IMR-90 (cell line): ENCODE measurements around the gene SPSB2. TPM values are rescaled to one million over a fixed set of nuclear protein-coding genes. Genes with fewer than 3 reads are reported as not detected.

Source experiments
- ATAC-seq: fragments of 200-7000 bp; cut with Tn5 transposase; 2 replicates; pipeline ENCODE4 v1.9.1; 2020; ENCODE audit warnings: low read depth, mild to moderate bottlenecking, moderate library complexity
- BruUV-seq: library from RNA; stranded (reverse); fragments of 400-500 nt; replicated peaks from 2 replicates; lab custom pipeline; 2021; lab: Mats Ljungman, UMichigan
- CTCF ChIA-PET: fragments of 300-600 bp; formaldehyde crosslinking; extraction: SDS; loops from one replicate; lab custom pipeline; 2021; ENCODE audit warnings: antibody characterized with exemption; lab: Yijun Ruan, JAX
- POLR2A ChIA-PET: fragments of 300-600 bp; sonication (Branson Sonifier 250); formaldehyde crosslinking; loops from one replicate; lab custom pipeline; 2022; ENCODE audit warnings: antibody characterized with exemption; ENCODE audit not compliant: unreplicated experiment; lab: Charles Lee
- DNase-seq: peaks from one replicate; pipeline ENCODE4 v3.0.0; 2013
- H2AFZ ChIP-seq: replicated peaks from 2 replicates; pipeline ENCODE3; 2013; ENCODE audit warnings: low read length, mild to moderate bottlenecking; ENCODE audit not compliant: poor library complexity
- H2AK5ac ChIP-seq: 2 replicates; pipeline ENCODE4 v1.6.1; 2013; ENCODE audit warnings: low read depth, low read length, inconsistent platforms
- H2AK9ac ChIP-seq: replicated peaks from 2 replicates; pipeline ENCODE3; 2013; ENCODE audit warnings: mild to moderate bottlenecking, low read depth, low read length, moderate library complexity; ENCODE audit not compliant: poor library complexity
- H2BK120ac ChIP-seq: 2 replicates; pipeline ENCODE4 v1.6.1; 2013; ENCODE audit warnings: low read depth, low read length, inconsistent platforms
- H2BK15ac ChIP-seq: 3 replicates; pipeline ENCODE4 v1.6.1; 2013; ENCODE audit warnings: low read depth, low read length, inconsistent platforms
- H2BK20ac ChIP-seq: 2 replicates; pipeline ENCODE4 v1.6.1; 2013; ENCODE audit warnings: low read depth, mild to moderate bottlenecking, inconsistent platforms, low read length, moderate library complexity
- H2BK5ac ChIP-seq: 2 replicates; pipeline ENCODE4 v1.6.1; 2013; ENCODE audit warnings: mild to moderate bottlenecking, low read depth, low read length, inconsistent platforms; ENCODE audit not compliant: poor library complexity, severe bottlenecking
- H3K14ac ChIP-seq: replicated peaks from 2 replicates; pipeline ENCODE4 v1.6.1; 2013; ENCODE audit warnings: low read depth, low read length, inconsistent platforms
- H3K18ac ChIP-seq: 2 replicates; pipeline ENCODE4 v1.6.1; 2013; ENCODE audit warnings: low read depth, low read length, control low read depth
- H3K23ac ChIP-seq: 2 replicates; pipeline ENCODE4 v1.6.1; 2013; ENCODE audit warnings: low read depth, low read length, inconsistent platforms
- H3K27ac ChIP-seq: 2 replicates; pipeline ENCODE4 v1.5.1; 2013; ENCODE audit warnings: mild to moderate bottlenecking, control low read depth, low read length; ENCODE audit not compliant: insufficient read depth
- H3K27me3 ChIP-seq: 2 replicates; pipeline ENCODE4 v1.6.1; 2013; ENCODE audit warnings: low read length; ENCODE audit not compliant: control insufficient read depth, insufficient read depth
- H3K36me3 ChIP-seq: 2 replicates; pipeline ENCODE4 v1.6.1; 2013; ENCODE audit warnings: low read length, mixed read lengths; ENCODE audit not compliant: control insufficient read depth, insufficient read depth
- H3K4ac ChIP-seq: 2 replicates; pipeline ENCODE4 v1.6.1; 2013; ENCODE audit warnings: low read depth, low read length, inconsistent platforms
- H3K4me1 ChIP-seq: 2 replicates; pipeline ENCODE4 v1.6.1; 2013; ENCODE audit warnings: low read length, mixed read lengths; ENCODE audit not compliant: control insufficient read depth, insufficient read depth
- H3K4me2 ChIP-seq: 2 replicates; pipeline ENCODE4 v1.6.1; 2013; ENCODE audit warnings: low read depth, mild to moderate bottlenecking, control low read depth, low read length, moderate library complexity
- H3K4me3 ChIP-seq: 2 replicates; pipeline ENCODE4 v1.5.1; 2013; ENCODE audit warnings: low read depth, mild to moderate bottlenecking, control low read depth, low read length, moderate library complexity; ENCODE audit not compliant: insufficient read depth
- H3K56ac ChIP-seq: 2 replicates; pipeline ENCODE4 v1.6.1; 2013; ENCODE audit warnings: low read length, inconsistent platforms; ENCODE audit not compliant: insufficient read depth; ENCODE audit errors: extremely low read depth
- H3K79me1 ChIP-seq, 2 experiments: 2 replicates each; pipeline ENCODE4 v1.6.1; 2013; ENCODE audit warnings: low read length in 2 of 2, inconsistent platforms in 1 of 2, low read depth in 1 of 2
- H3K9ac ChIP-seq: 2 replicates; pipeline ENCODE4 v1.6.1; 2013; ENCODE audit warnings: low read depth, low read length, control low read depth
- H3K9me1 ChIP-seq: 2 replicates; pipeline ENCODE4 v1.6.1; 2013; ENCODE audit warnings: low read length, inconsistent platforms; ENCODE audit not compliant: insufficient read depth
- H3K9me3 ChIP-seq: 2 replicates; pipeline ENCODE4 v1.6.1; 2013; ENCODE audit warnings: low read length; ENCODE audit not compliant: control insufficient read depth, insufficient read depth
- H4K20me1 ChIP-seq: 2 replicates; pipeline ENCODE4 v1.6.1; 2013; ENCODE audit warnings: low read length, inconsistent platforms; ENCODE audit not compliant: insufficient read depth
- H4K5ac ChIP-seq: 2 replicates; pipeline ENCODE4 v1.6.1; 2013; ENCODE audit warnings: mild to moderate bottlenecking, low read depth, low read length, control low read depth
- H4K8ac ChIP-seq, 2 experiments: 2 replicates each; pipeline ENCODE4 v1.6.1; 2013; ENCODE audit warnings: low read depth in 2 of 2, low read length in 2 of 2, control low read depth in 1 of 2, inconsistent platforms in 1 of 2
- H4K91ac ChIP-seq: 2 replicates; pipeline ENCODE4 v1.6.1; 2013; ENCODE audit warnings: low read depth, low read length, inconsistent platforms; ENCODE audit not compliant: insufficient read depth
- BHLHE40 ChIP-seq: fragments of 150-350 bp; IDR thresholded peaks from 2 replicates; pipeline ENCODE4 v1.6.1; 2016; ENCODE audit warnings: mild to moderate bottlenecking, low read depth, low read length
- CEBPB ChIP-seq: IDR thresholded peaks from 2 replicates; pipeline ENCODE4 v1.6.1; 2012; ENCODE audit warnings: low read depth, low read length, improper control_type of control experiment
- CHD1 ChIP-seq: IDR thresholded peaks from 2 replicates; pipeline ENCODE4 v1.6.1; 2012; ENCODE audit warnings: low read depth, low read length, improper control_type of control experiment
- CTCF ChIP-seq: conservative IDR thresholded peaks from 2 replicates; pipeline ENCODE4 v1.5.1; 2012; ENCODE audit warnings: mild to moderate bottlenecking, low read depth, low read length, improper control_type of control experiment
- MAFK ChIP-seq: IDR thresholded peaks from 2 replicates; pipeline ENCODE4 v1.6.1; 2012; ENCODE audit warnings: low read depth, low read length, improper control_type of control experiment
- MAZ ChIP-seq: IDR thresholded peaks from 2 replicates; pipeline ENCODE4 v1.6.1; 2012; ENCODE audit warnings: low read depth, mild to moderate bottlenecking, low read length, improper control_type of control experiment, moderate library complexity, borderline replicate concordance
- MXI1 ChIP-seq: IDR thresholded peaks from 2 replicates; pipeline ENCODE4 v1.6.1; 2012; ENCODE audit warnings: low read depth, mild to moderate bottlenecking, low read length, moderate library complexity, borderline replicate concordance
- NFE2L2 ChIP-seq: fragments of 150-350 bp; IDR thresholded peaks from 2 replicates; pipeline ENCODE4 v1.6.1; 2016; ENCODE audit warnings: low read depth, mild to moderate bottlenecking, low read length
- POLR2A ChIP-seq: IDR thresholded peaks from 2 replicates; pipeline ENCODE4 v1.6.1; 2012; ENCODE audit warnings: mild to moderate bottlenecking, low read depth, low read length
- RAD21 ChIP-seq: IDR thresholded peaks from 2 replicates; pipeline ENCODE4 v1.6.1; 2012; ENCODE audit warnings: low read length, improper control_type of control experiment
- RCOR1 ChIP-seq: IDR thresholded peaks from 2 replicates; pipeline ENCODE4 v1.6.1; 2012; ENCODE audit warnings: mild to moderate bottlenecking, low read length, improper control_type of control experiment; ENCODE audit not compliant: insufficient replicate concordance
- RFX5 ChIP-seq: IDR thresholded peaks from 2 replicates; pipeline ENCODE4 v1.8.0; 2012; ENCODE audit warnings: low read depth, mild to moderate bottlenecking, low read length, moderate library complexity
- SMC3 ChIP-seq: fragments of 150-350 bp; IDR thresholded peaks from 2 replicates; pipeline ENCODE4 v1.6.1; 2016; ENCODE audit warnings: low read depth, mild to moderate bottlenecking, antibody characterized with exemption, low read length, moderate library complexity
- WGBS, 2 experiments: methylation state at CpG; one replicate each; pipeline versions ENCODE4 v1.1.5 to v1.1.7; 2013; ENCODE audit warnings: missing lambda C conversion rate in 2 of 2; ENCODE audit not compliant: insufficient read length in 1 of 2; ENCODE audit errors: extremely low coverage in 2 of 2; 5-methylcytosine and 5-hydroxymethylcytosine counted together
- dilution Hi-C: fragments of 300-500 bp; cut with HindIII; formaldehyde crosslinking; loops from one replicate; pipeline ENCODE4 v1.14.3; 2018; ENCODE audit warnings: low sequenced_read_pairs; ENCODE audit not compliant: unreplicated experiment
- in situ Hi-C: fragments of 300-500 bp; cut with MboI; formaldehyde crosslinking; loops from 3 replicates; pipeline ENCODE4 v1.14.3; 2019; ENCODE audit warnings: low sequenced_read_pairs, inconsistent platforms, mixed read lengths
- intact Hi-C: fragments of 100-400 bp; cut with micrococcal nuclease; formaldehyde crosslinking; loops from 2 replicates; pipeline ENCODE4 v1.10.0; 2022
- polyA plus RNA-seq, 3 experiments: library from polyadenylated mRNA; depleted of rRNA; stranded (reverse); fragments of >200 nt; gene quantifications; 2 replicates each; pipeline ENCODE4 v1.2.3, GENCODE V29; 2012; ENCODE audit warnings: low replicate concordance in 1 of 3
- total RNA-seq: library from RNA; depleted of rRNA; stranded (reverse); fragments of >200 nt; gene quantifications from 2 replicates; pipeline ENCODE4 v1.2.3, GENCODE V29; 2012
- TF ChIP-seq, protein P1 (sequence below): fragments of 150-350 bp; IDR thresholded peaks from 2 replicates; pipeline ENCODE4 v1.6.1; 2016; ENCODE audit warnings: low read depth, mild to moderate bottlenecking, low read length, moderate library complexity, borderline replicate concordance
- TF ChIP-seq, protein P2 (sequence below): fragments of 150-350 bp; IDR thresholded peaks from 2 replicates; pipeline ENCODE4 v1.6.1; 2017; ENCODE audit warnings: mild to moderate bottlenecking, antibody characterized with exemption, low read length, low read depth

Gene SPSB2
- total and polyA plus RNA-seq, 2 of the 4 experiments (the other 2 are of a cell fraction) = 1.3 to 4.1 TPM

DNA sequence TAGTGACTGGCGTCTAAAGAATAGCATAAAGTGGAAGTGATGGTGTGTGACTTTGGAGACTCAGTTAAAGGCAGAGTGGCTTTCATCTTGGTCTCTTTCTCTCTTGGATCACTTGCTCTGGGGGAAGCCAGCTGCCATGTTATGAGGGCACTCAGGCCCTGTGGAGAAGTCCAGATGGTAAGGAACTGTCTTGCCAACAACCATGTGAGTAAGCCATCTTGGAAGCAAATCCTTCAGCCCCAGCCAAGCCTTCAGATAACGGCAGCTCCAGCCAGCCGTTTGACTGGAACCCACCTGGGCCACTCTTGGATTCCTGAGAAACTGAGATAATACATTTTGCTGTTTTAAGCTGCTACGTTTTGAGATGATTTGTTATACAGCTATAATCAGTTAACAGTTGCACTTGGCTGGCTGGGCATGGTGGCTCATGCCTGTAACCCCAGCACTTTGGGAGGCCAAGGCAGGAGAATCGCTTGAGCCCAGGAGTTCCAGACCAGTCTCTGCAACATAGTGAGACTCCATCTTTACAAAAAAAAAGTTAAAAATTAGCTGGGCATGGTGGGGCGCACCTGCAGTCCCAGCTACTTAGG is 23.8 kb upstream of the SPSB2 start:
- Histone ChIP-seq H2BK15ac (peak overlapping the region; percentile 38; the same call in 1 of the 3 replicates), H3K36me3 (no peaks in the 10 kb centered on the region), H2BK20ac (0 out of 2 replicates have a peak overlapping the region, but pooled peaks have one; percentile 26), H3K9ac (no peak overlapping the region), H3K4me1 (peaks cover 3% of the 10 kb centered on the region), H3K9me1 (no peaks in the 10 kb centered on the region), H3K79me1 (0 out of 4 replicates have a peak, but pooled peaks cover 0 to 9% of the 10 kb centered on the region in 2 experiments), H3K27ac (no peak overlapping the region), H4K8ac (no peak overlapping the region), H3K4ac (peak overlapping the region; percentile 24; the same call in 1 of the 2 replicates), H3K4me3 (no peak overlapping the region), H2AFZ (peak overlapping the region; percentile 47), H2BK5ac (peak overlapping the region; percentile 36), H2BK120ac (no peak overlapping the region), H2AK5ac (no peak overlapping the region), H4K91ac (peak overlapping the region; percentile 23; the same call in 1 of the 2 replicates), H3K18ac (no peak overlapping the region), H4K5ac (no peak overlapping the region), H3K9me3 (no peaks in the 10 kb centered on the region), H3K27me3 (no peaks in the 10 kb centered on the region), H2AK9ac (no peak overlapping the region), H3K23ac (no peak overlapping the region), H3K56ac (no peak overlapping the region), H4K20me1 (no peaks in the 10 kb centered on the region), H3K14ac (no peak overlapping the region), H3K4me2 (peak overlapping the region; percentile 52; the same call in 1 of the 2 replicates)
- dilution Hi-C loops (no loop called here), intact Hi-C loops (no loop called here), in situ Hi-C loops (no loop called here)
- ChIA-PET POLR2A (no interaction called here), CTCF (interaction anchor here (0.7 kb wide), 1 partner anchor 24 kb away, joined by 5 read pairs; the partner anchor contains the start of gene SPSB2)
- 80% methylated on average over 1 of the region's 6 CpGs; no CpG with 5 or more reads in 1 of the 2 experiments for WGBS, 2 experiments
- DNase-seq (no peak), ATAC-seq (no peak)
- no TSS peak for BruUV-seq
- TF ChIP-seq MAFK (no peak), MXI1 (no peak), RCOR1 (no peak), NFE2L2 (no peak), RAD21 (no peak), CTCF (no peak), CEBPB (no peak), RFX5 (no peak), CHD1 (no peak), MAZ (no peak), BHLHE40 (no peak), SMC3 (no peak), POLR2A (no peak)
- TF ChIP-seq, protein P1, sequence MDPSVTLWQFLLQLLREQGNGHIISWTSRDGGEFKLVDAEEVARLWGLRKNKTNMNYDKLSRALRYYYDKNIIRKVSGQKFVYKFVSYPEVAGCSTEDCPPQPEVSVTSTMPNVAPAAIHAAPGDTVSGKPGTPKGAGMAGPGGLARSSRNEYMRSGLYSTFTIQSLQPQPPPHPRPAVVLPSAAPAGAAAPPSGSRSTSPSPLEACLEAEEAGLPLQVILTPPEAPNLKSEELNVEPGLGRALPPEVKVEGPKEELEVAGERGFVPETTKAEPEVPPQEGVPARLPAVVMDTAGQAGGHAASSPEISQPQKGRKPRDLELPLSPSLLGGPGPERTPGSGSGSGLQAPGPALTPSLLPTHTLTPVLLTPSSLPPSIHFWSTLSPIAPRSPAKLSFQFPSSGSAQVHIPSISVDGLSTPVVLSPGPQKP = no peak
- TF ChIP-seq, protein P2, sequence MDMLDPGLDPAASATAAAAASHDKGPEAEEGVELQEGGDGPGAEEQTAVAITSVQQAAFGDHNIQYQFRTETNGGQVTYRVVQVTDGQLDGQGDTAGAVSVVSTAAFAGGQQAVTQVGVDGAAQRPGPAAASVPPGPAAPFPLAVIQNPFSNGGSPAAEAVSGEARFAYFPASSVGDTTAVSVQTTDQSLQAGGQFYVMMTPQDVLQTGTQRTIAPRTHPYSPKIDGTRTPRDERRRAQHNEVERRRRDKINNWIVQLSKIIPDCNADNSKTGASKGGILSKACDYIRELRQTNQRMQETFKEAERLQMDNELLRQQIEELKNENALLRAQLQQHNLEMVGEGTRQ = no peak
